HFF-Myc (cell line): ENCODE measurements around the gene YEATS4.

Experiments used
- DNase-seq: peaks from one replicate; pipeline ENCODE4 v3.0.0-alpha.2; 2011; ENCODE audit warnings: low read depth; ENCODE audit errors: extremely low read depth
- H3K4me3 ChIP-seq: replicated peaks from 2 replicates; pipeline ENCODE4 v1.5.1; 2011; ENCODE audit warnings: low read depth, mild to moderate bottlenecking, control low read depth, low read length
- TF ChIP-seq, protein P1 (sequence below): IDR thresholded peaks from 2 replicates; pipeline ENCODE4 v1.5.1; 2012; ENCODE audit warnings: mild to moderate bottlenecking, low read depth, low read length, control low read depth; ENCODE audit errors: missing control alignments

The YEATS4 gene

DNA sequence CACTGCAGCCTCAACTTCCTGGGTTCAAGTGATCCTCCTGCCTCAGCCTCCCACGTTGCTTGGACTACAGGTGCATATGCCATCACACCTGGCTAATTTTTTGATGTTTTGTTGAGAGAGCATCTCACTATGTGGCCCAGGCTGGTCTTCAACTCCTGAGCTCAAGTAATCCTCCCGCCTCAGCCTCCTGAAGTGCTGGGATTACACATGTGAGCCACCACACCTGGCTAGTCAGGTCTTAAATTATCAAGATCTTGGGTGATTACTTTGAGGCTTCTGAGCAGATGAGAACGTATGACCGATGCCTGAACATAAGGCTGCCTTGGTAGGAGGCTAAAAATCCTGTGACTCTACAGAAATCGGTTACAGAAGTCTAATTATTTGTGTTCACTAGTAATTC lies 57.7 kb downstream of the YEATS4 start:
- TF ChIP-seq, protein P1, sequence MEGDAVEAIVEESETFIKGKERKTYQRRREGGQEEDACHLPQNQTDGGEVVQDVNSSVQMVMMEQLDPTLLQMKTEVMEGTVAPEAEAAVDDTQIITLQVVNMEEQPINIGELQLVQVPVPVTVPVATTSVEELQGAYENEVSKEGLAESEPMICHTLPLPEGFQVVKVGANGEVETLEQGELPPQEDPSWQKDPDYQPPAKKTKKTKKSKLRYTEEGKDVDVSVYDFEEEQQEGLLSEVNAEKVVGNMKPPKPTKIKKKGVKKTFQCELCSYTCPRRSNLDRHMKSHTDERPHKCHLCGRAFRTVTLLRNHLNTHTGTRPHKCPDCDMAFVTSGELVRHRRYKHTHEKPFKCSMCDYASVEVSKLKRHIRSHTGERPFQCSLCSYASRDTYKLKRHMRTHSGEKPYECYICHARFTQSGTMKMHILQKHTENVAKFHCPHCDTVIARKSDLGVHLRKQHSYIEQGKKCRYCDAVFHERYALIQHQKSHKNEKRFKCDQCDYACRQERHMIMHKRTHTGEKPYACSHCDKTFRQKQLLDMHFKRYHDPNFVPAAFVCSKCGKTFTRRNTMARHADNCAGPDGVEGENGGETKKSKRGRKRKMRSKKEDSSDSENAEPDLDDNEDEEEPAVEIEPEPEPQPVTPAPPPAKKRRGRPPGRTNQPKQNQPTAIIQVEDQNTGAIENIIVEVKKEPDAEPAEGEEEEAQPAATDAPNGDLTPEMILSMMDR: no peak
- no peak overlapping the region for H3K4me3 ChIP-seq
- no peak for DNase-seq

DNA sequence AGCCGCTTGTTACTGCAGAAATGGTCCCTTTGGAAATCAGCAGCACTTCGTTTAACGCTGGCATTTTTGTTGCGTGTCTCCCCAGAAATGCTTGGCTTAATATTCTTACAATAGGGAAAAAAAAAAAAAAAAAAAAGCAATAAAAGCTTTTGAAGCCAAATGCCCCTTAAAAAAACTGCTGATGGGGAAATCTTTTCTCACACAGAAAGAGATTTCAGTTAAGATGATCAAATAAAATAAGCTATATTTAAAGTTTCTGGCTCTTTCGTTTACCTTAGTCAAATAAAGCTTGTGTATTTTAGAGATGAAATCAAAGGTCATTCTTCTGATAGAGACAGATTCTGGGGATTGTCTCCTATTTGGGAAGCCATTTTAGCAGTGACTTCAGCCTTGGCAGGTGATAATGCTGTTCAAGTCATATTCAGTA lies 58.2 kb downstream of the YEATS4 start:
- TF ChIP-seq, protein P1: no peak
- H3K4me3 ChIP-seq: no peak overlapping the region
- DNase-seq: no peak

DNA sequence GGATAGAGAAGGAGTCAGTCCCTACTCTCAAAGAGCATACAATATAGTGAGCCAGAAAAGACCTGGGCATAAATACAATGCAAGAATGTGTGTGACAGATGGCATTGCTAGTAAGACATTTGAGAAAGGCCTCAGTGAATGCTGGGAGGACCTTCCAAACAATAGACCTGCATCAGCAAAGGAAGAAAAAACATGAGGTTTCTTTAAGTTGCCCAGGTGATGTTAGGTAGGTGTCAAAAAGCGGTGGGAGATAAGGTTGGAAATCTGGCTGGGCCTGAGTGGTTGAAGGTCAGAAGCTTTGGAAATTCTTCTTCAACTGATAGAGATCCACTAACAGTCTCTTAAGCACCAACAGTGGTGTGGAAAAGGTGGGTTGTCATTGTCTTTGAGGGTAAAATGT lies 60.2 kb downstream of the YEATS4 start:
- no peak overlapping the region for H3K4me3 ChIP-seq
- TF ChIP-seq, protein P1: no peak
- no peak for DNase-seq

DNA sequence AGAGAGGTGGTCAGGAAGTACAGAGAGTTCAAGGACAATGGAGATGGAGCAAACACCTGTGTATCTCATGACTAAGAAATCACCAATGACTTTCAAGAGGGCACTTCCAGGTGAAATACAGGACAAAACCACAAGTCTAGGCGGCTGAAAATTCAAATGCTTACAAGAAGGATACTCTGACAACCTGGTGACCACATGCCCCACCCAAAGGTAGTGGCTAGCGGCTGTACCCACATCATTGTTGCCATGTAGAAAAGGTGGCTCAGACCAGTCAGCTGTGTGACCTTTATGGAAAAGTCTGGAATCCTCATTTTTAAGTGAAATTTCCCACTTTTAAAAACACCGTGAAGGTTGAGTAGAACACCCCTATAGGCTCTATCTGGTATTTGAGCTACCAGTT lies 62.0 kb downstream of the YEATS4 start:
- no peak overlapping the region for H3K4me3 ChIP-seq
- DNase-seq: no peak
- TF ChIP-seq, protein P1: no peak

DNA sequence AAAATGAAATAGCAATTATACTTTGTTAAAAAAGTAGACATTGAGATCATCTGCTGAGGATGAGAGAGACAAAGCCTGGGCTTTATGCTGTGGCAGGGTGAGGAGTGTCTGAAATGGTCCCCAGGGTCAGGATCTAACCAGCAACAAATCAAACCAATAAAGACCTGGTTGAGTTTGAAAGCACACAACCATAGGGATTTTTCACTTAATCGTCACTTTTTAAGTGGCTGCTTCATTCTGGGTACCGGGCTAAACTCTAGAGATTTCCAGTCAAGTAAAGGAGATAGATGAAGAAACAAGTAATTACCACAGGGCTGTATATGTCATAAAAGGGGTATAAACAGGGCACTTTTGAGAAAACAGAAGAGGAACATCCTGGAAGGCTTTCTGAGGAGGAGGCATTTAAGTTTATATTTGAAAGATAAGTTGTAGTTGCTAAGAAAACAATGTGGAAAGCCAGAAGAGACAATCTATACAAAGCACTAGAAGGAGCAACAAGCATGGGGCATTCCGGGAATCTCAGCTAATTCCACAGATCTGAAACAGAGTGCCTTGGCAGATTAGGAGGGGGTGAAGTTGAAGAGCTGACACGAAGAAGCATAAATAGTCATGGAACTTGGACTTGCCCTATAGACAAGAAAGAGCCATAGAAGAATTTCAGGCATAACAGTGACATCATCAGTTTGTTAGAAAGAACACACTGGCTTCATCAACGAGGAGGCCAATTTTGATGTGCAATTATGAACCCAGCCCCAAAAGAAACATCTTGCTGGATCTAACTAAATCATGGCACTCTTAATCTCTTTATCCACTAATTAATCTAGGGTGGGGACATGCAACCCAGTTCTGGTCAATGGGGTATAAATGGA lies 63.7 kb downstream of the YEATS4 start:
- TF ChIP-seq, protein P1: no peak
- H3K4me3 ChIP-seq: no peak overlapping the region
- DNase-seq: no peak

DNA sequence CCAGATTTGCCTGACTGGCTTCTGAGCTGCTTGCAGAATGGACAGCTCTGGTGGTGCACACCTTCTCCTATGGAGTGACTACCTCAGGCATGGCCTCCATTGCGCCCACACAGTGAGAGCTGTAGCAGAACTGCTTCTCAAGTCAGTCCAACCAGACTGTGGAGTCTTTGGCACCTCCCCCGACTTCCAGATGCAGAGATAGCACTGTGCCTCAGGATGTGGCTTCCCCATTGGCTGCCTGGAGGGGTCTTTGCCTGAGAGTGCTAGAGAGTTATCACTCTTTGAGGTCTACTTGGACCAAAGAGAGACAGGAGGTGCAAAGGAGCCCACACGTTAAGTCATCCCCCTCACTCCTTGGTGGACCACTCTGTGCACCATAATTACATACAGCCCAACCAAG lies 65.9 kb downstream of the YEATS4 start:
- TF ChIP-seq, protein P1: no peak
- no peak for DNase-seq

More for the DNA sequence above, 65.9 kb downstream of the YEATS4 start:
- H3K4me3 ChIP-seq: no peak overlapping the region
